T-helper 9 cell (primary cell): ENCODE data around the gene TMCO4.
"Not testable (repeated sequence)": the region's sequence is repeated elsewhere in the genome, so short reads cannot be mapped to it uniquely, and the experiment has no call there.

Experiments used
- DNase-seq: peaks from one replicate; pipeline ENCODE4 v3.0.0-alpha.2; 2020

TMCO4 gene

GRCh38 chr1:19812875-19813642, 13.3 kb upstream of the TMCO4 start:
- DNase-seq: no peak

GRCh38 chr1:19811206-19811851, 11.6 kb upstream of the TMCO4 start:
- peak; percentile 28 for DNase-seq

GRCh38 chr1:19809044-19809750, 9.5 kb upstream of the TMCO4 start:
- no peak for DNase-seq

GRCh38 chr1:19808351-19808750, 8.6 kb upstream of the TMCO4 start:
- DNase-seq: no peak

- no peak for DNase-seq
Observed at GRCh38 chr1:19804831-19805251, 5.1 kb upstream of the TMCO4 start.

GRCh38 chr1:19802269-19802668, 2.6 kb upstream of the TMCO4 start:
- DNase-seq: no peak

GRCh38 chr1:19800076-19800804, 524 bp upstream of the TMCO4 start:
- peak; percentile 18 for DNase-seq

GRCh38 chr1:19798486-19799229, 1.1 kb downstream of the TMCO4 start:
- no peak for DNase-seq

- no peak for DNase-seq
Observed at GRCh38 chr1:19797827-19798226, 1.9 kb downstream of the TMCO4 start.

- no peak for DNase-seq
Observed at GRCh38 chr1:19794583-19794982, 5.1 kb downstream of the TMCO4 start.

GRCh38 chr1:19793360-19794046, 6.2 kb downstream of the TMCO4 start:
- no peak for DNase-seq

GRCh38 chr1:19792237-19793002, 7.3 kb downstream of the TMCO4 start:
- no peak for DNase-seq

- not testable (repeated sequence) for DNase-seq
Observed at GRCh38 chr1:19790061-19790975, 9.4 kb downstream of the TMCO4 start.

- no peak for DNase-seq
Observed at GRCh38 chr1:19786988-19787423, 12.7 kb downstream of the TMCO4 start.

GRCh38 chr1:19785660-19786059, 14.1 kb downstream of the TMCO4 start:
- DNase-seq: no peak

GRCh38 chr1:19780267-19780877, 19.3 kb downstream of the TMCO4 start:
- DNase-seq: no peak

- no peak for DNase-seq
Observed at GRCh38 chr1:19776933-19777332, 22.8 kb downstream of the TMCO4 start.

GRCh38 chr1:19776287-19776686, 23.4 kb downstream of the TMCO4 start:
- DNase-seq: no peak

GRCh38 chr1:19775831-19776230, 23.9 kb downstream of the TMCO4 start:
- no peak for DNase-seq
